DND-41 (cell line): ENCODE measurements around the gene SORBS1.

Experiments
- ATAC-seq: fragments of 200-7000 bp; cut with Tn5 transposase; 3 replicates; pipeline ENCODE4 v1.9.1; 2021; ENCODE audit warnings: low read depth; ENCODE audit not compliant: insufficient read depth
- DNase-seq: peaks from one replicate; pipeline ENCODE4 v3.0.0-alpha.2; 2020
- H2AFZ ChIP-seq: 2 replicates; pipeline ENCODE4 v1.6.0; 2012; ENCODE audit warnings: low read depth, low read length
- H3K27ac ChIP-seq: 2 replicates; pipeline ENCODE4 v1.5.1; 2012; ENCODE audit warnings: low read length, inconsistent platforms
- H3K27me3 ChIP-seq: fragments of 200-600 bp; sonication (generic); 2 replicates; pipeline ENCODE4 v1.6.0; 2012; ENCODE audit warnings: low read length, mild to moderate bottlenecking, inconsistent platforms; ENCODE audit not compliant: insufficient read depth, poor library complexity
- H3K36me3 ChIP-seq: 2 replicates; pipeline ENCODE4 v1.5.1; 2012; ENCODE audit warnings: low read length, inconsistent platforms; ENCODE audit not compliant: insufficient read depth
- H3K4me1 ChIP-seq: 2 replicates; pipeline ENCODE4 v1.5.1; 2012; ENCODE audit warnings: mild to moderate bottlenecking, low read length; ENCODE audit not compliant: insufficient read depth
- H3K4me2 ChIP-seq: 2 replicates; pipeline ENCODE4 v1.6.0; 2012; ENCODE audit warnings: mild to moderate bottlenecking, moderate library complexity, low read length, inconsistent platforms; ENCODE audit not compliant: insufficient read depth
- H3K4me3 ChIP-seq, 2 experiments: fragments of 200-600 bp in 1 of 2; shearing (Covaris generic) in 1 of 2; 2 replicates each; pipeline ENCODE4 v1.5.1; 2012 to 2016; ENCODE audit warnings: inconsistent platforms in 2 of 2, low read length in 2 of 2, mild to moderate bottlenecking in 2 of 2, low read depth in 1 of 2, moderate library complexity in 1 of 2
- H3K79me2 ChIP-seq: 2 replicates; pipeline ENCODE4 v1.6.0; 2012; ENCODE audit warnings: low read length, inconsistent platforms; ENCODE audit not compliant: insufficient read depth
- H3K9ac ChIP-seq: 2 replicates; pipeline ENCODE4 v1.6.0; 2012; ENCODE audit warnings: low read depth, mild to moderate bottlenecking, inconsistent platforms, low read length, moderate library complexity
- H3K9me3 ChIP-seq: 2 replicates; pipeline ENCODE4 v1.5.1; 2012; ENCODE audit warnings: low read length, moderate library complexity, mild to moderate bottlenecking, inconsistent platforms; ENCODE audit not compliant: insufficient read depth, severe bottlenecking
- H4K20me1 ChIP-seq: 2 replicates; pipeline ENCODE4 v1.6.0; 2012; ENCODE audit warnings: low read length; ENCODE audit not compliant: insufficient read depth
- EZH2 ChIP-seq: IDR thresholded peaks from 3 replicates; pipeline ENCODE4 v1.6.1; 2012; ENCODE audit warnings: borderline replicate concordance, low read depth, mild to moderate bottlenecking, moderate library complexity, low read length, inconsistent platforms; ENCODE audit not compliant: severe bottlenecking
- TF ChIP-seq, protein P1 (sequence below): IDR thresholded peaks from 2 replicates; pipeline ENCODE4 v1.5.1; 2012; ENCODE audit warnings: borderline replicate concordance, low read length, moderate library complexity, mild to moderate bottlenecking; ENCODE audit not compliant: poor library complexity, severe bottlenecking; ENCODE audit errors: extremely low read depth

Gene SORBS1

DNA sequence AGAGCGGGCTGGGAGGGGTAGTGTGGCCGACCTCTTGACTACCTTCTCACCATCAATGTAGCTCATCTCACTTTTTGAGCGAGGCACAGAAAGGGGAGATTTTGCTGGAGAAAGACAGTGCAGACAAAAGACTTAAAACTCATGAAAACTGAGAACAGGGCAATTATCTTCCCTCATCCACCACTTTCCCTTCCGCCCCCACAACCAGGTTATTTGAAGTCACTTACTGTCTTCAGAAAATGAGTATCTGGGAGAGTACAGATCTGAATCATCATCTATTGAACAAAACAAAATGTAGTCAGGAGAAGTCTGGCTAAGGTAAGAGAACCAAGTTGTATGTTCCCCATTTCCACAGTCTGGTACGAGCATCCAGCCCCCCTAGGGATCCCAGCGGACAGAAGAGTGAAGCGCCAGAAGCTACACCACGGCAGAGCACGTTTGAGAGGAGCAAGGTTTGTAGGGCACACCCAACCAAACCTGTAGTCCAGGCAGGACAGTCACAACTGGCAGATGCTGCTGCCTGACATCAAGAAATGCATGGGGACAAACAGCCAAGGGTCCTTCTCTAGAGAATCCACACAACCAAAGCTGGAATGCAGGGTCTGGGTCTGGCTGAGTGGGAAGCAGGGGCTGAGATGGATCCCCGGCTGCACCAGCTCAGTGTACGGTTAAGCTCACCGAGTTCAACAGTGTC lies 177.0 kb downstream of the SORBS1 start:
- H3K9me3 ChIP-seq = no peaks in the 10 kb centered on the region
- no peaks in the 10 kb centered on the region for H3K79me2 ChIP-seq
- H2AFZ ChIP-seq = no peak overlapping the region
- H3K27me3 ChIP-seq = peaks cover 33% of the 10 kb centered on the region
- H3K9ac ChIP-seq = no peak overlapping the region
- no peak for ATAC-seq
- H3K4me3 ChIP-seq = no peak overlapping the region
- TF ChIP-seq, protein P1, sequence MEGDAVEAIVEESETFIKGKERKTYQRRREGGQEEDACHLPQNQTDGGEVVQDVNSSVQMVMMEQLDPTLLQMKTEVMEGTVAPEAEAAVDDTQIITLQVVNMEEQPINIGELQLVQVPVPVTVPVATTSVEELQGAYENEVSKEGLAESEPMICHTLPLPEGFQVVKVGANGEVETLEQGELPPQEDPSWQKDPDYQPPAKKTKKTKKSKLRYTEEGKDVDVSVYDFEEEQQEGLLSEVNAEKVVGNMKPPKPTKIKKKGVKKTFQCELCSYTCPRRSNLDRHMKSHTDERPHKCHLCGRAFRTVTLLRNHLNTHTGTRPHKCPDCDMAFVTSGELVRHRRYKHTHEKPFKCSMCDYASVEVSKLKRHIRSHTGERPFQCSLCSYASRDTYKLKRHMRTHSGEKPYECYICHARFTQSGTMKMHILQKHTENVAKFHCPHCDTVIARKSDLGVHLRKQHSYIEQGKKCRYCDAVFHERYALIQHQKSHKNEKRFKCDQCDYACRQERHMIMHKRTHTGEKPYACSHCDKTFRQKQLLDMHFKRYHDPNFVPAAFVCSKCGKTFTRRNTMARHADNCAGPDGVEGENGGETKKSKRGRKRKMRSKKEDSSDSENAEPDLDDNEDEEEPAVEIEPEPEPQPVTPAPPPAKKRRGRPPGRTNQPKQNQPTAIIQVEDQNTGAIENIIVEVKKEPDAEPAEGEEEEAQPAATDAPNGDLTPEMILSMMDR = no peak
- TF ChIP-seq EZH2 = no peak
- no peak overlapping the region for H3K27ac ChIP-seq
- no peak for DNase-seq
- H4K20me1 ChIP-seq = no peaks in the 10 kb centered on the region
- no peaks in the 10 kb centered on the region for H3K36me3 ChIP-seq
- H3K4me2 ChIP-seq = no peak overlapping the region
- H3K4me1 ChIP-seq = no peaks in the 10 kb centered on the region

DNA sequence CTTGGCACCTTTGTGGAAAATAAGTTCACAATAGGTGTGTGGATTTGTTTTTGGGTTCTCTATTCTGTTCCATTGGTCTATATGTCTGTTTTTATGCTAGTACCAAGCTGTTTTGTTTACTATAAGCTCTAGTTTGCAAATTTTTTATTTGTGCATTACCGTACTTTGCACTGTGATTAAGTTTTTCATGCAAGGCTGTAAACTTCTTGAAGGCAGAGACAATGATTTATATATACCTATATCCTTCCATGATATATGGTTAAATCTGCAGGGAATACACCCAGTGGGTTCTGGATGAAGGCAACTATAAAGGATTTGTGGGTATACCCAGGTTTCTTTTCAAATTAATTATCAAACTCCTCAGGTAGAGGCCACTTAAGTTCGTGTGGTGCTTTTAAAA lies 178.6 kb downstream of the SORBS1 start:
- TF ChIP-seq, protein P1 = no peak
- Histone ChIP-seq H3K4me3 (no peak overlapping the region), H4K20me1 (no peaks in the 10 kb centered on the region), H3K79me2 (no peaks in the 10 kb centered on the region), H2AFZ (no peak overlapping the region), H3K9me3 (no peaks in the 10 kb centered on the region), H3K9ac (no peak overlapping the region), H3K36me3 (no peaks in the 10 kb centered on the region), H3K4me1 (no peaks in the 10 kb centered on the region), H3K27me3 (peaks cover 33% of the 10 kb centered on the region), H3K4me2 (no peak overlapping the region), H3K27ac (no peak overlapping the region)
- no peak for DNase-seq
- ATAC-seq = no peak

DNA sequence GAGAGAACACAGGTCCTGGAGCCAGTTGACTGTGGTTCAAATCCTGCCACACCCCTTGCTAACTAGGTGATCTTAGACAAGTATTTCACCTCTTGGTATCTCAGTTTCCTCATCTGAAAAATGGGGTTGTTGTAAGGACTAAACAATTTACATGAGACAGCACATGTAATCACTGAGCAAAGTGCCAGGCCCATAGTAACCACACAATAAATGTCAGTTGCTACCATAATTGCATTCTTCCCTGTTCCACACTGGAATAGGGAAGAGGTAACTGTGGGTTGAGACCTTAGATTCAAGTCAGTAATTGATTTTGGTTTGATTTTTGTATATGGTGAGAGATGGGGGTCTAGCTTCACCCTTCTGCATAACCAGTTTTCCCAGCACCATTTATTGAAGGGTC lies 179.0 kb downstream of the SORBS1 start:
- no peak for TF ChIP-seq EZH2
- TF ChIP-seq, protein P1 = no peak
- no peak overlapping the region for H2AFZ ChIP-seq
- H3K4me3 ChIP-seq = no peak overlapping the region
- no peak overlapping the region for H3K4me2 ChIP-seq
- H3K9ac ChIP-seq = no peak overlapping the region
- H4K20me1 ChIP-seq = no peaks in the 10 kb centered on the region
- no peaks in the 10 kb centered on the region for H3K9me3 ChIP-seq
- DNase-seq (no peak), ATAC-seq (no peak)
- H3K4me1 ChIP-seq = no peaks in the 10 kb centered on the region
- no peaks in the 10 kb centered on the region for H3K36me3 ChIP-seq
- H3K27ac ChIP-seq = no peak overlapping the region
- H3K27me3 ChIP-seq = peaks cover 33% of the 10 kb centered on the region
- H3K79me2 ChIP-seq = no peaks in the 10 kb centered on the region
